KG1 (cell line): ENCODE data around the gene NTMT1.

Experiments
- DNase-seq: peaks from one replicate; lab custom pipeline; 2025; lab: John Stamatoyannopoulos, UW

NTMT1 gene

GRCh38 chr9:129597355-129598088 lies 28.4 kb upstream of the NTMT1 start:
- DNase-seq, result no peak

- DNase-seq, result no peak
Measured at GRCh38 chr9:129598089-129598596, 27.8 kb upstream of the NTMT1 start.

- no peak for DNase-seq
Measured at GRCh38 chr9:129601082-129601674, 24.8 kb upstream of the NTMT1 start.

- DNase-seq, result no peak
Measured at GRCh38 chr9:129602598-129603415, 23.2 kb upstream of the NTMT1 start.

- no peak for DNase-seq
Measured at GRCh38 chr9:129604056-129604765, 21.8 kb upstream of the NTMT1 start.

- no peak for DNase-seq
Measured at GRCh38 chr9:129604766-129605163, 21.2 kb upstream of the NTMT1 start.

- DNase-seq, result no peak
Measured at GRCh38 chr9:129606161-129607026, 19.6 kb upstream of the NTMT1 start.

GRCh38 chr9:129607027-129607387 lies 19.0 kb upstream of the NTMT1 start:
- no peak for DNase-seq

GRCh38 chr9:129608561-129609481 lies 17.1 kb upstream of the NTMT1 start:
- no peak for DNase-seq

GRCh38 chr9:129609486-129610212 lies 16.3 kb upstream of the NTMT1 start:
- DNase-seq, result no peak

GRCh38 chr9:129610213-129610472 lies 15.8 kb upstream of the NTMT1 start:
- DNase-seq, result no peak

GRCh38 chr9:129610473-129611306 lies 15.3 kb upstream of the NTMT1 start:
- DNase-seq, result peak; percentile 21

- DNase-seq, result no peak
Measured at GRCh38 chr9:129611307-129611800, 14.6 kb upstream of the NTMT1 start.

- no peak for DNase-seq
Measured at GRCh38 chr9:129612123-129612522, 13.8 kb upstream of the NTMT1 start.

- DNase-seq, result no peak
Measured at GRCh38 chr9:129612815-129613519, 13.0 kb upstream of the NTMT1 start.

GRCh38 chr9:129613520-129614175 lies 12.3 kb upstream of the NTMT1 start:
- no peak for DNase-seq

GRCh38 chr9:129614932-129615331 lies 11.0 kb upstream of the NTMT1 start:
- no peak for DNase-seq
